DOHH2 (cell line): ENCODE measurements around the gene KRT2.

Experiments used
- CTCF ChIP-seq: fragments of 200-600 bp; sonication (generic); IDR thresholded peaks from one replicate; pipeline ENCODE4 v1.5.1; 2014; ENCODE audit warnings: antibody characterized with exemption, mild to moderate bottlenecking, low read depth, low read length; ENCODE audit not compliant: poor library complexity, severe bottlenecking
- EZH2phosphoT487 ChIP-seq: fragments of 200-600 bp; sonication (generic); IDR thresholded peaks from 2 replicates; pipeline ENCODE4 v1.6.1; 2017; ENCODE audit warnings: borderline replicate concordance, mild to moderate bottlenecking, antibody characterized with exemption, low read length, moderate library complexity, mixed read lengths

GRCh38 chr12:52603314-52603713, 48.7 kb downstream of the KRT2 start:
- TF ChIP-seq CTCF = no peak
- no peak for TF ChIP-seq EZH2phosphoT487
